Measurements from ENCODE around the gene TEDC1. TPM values are rescaled to one million over a fixed set of nuclear protein-coding genes. Genes with fewer than 3 reads are reported as not detected.

The TEDC1 gene
- total RNA-seq, 4 donors from 2014 or later, result 0.51 to 11.0 (median 9.4) TPM; not detected in 1

- H3K9me3 ChIP-seq, result no peaks in the 10 kb centered on the region
- peaks cover 0 to 8% of the 10 kb centered on the region in 2 donors for H3K4me1 ChIP-seq
- no peak overlapping the region for H3K27ac ChIP-seq
- no peaks in the 10 kb centered on the region for H3K27me3 ChIP-seq
- no peak overlapping the region for H3K4me3 ChIP-seq
- no peak for TF ChIP-seq CTCF (IDR thresholded peaks at IDR 0.05)
- no peak for TF ChIP-seq POLR2A (IDR thresholded peaks at IDR 0.05)
- DNase-seq, result no peak
- intact Hi-C loops (cut with DNase I; ENCODE audit: low total_unique reads), result no loop called here
- H3K36me3 ChIP-seq, result no peaks in the 10 kb centered on the region
These were observed 26.5 kb upstream of the TEDC1 start for GRCh38 chr14:105464501-105464900.

GRCh38 chr14:105465209-105466031 is 25.6 kb upstream of the TEDC1 start:
- no peaks in the 10 kb centered on the region for H3K9me3 ChIP-seq
- H3K4me3 ChIP-seq, result no peak overlapping the region
- H3K27me3 ChIP-seq, result no peaks in the 10 kb centered on the region
- H3K27ac ChIP-seq, result no peak overlapping the region
- TF ChIP-seq POLR2A (IDR thresholded peaks at IDR 0.05) (no peak), CTCF (IDR thresholded peaks at IDR 0.05) (no peak)
- H3K4me1 ChIP-seq, result peaks cover 0 to 8% of the 10 kb centered on the region in 2 donors
- no peak for DNase-seq
- H3K36me3 ChIP-seq, result no peaks in the 10 kb centered on the region
- intact Hi-C loops (cut with DNase I; ENCODE audit: low total_unique reads), result no loop called here

GRCh38 chr14:105466531-105467248 is 24.4 kb upstream of the TEDC1 start:
- Histone ChIP-seq H3K27me3 (no peaks in the 10 kb centered on the region), H3K27ac (no peak overlapping the region), H3K36me3 (no peaks in the 10 kb centered on the region), H3K4me3 (no peak overlapping the region), H3K9me3 (no peaks in the 10 kb centered on the region), H3K4me1 (peaks cover 0 to 8% of the 10 kb centered on the region in 2 donors)
- no peak for DNase-seq
- intact Hi-C loops (cut with DNase I; ENCODE audit: low total_unique reads), result no loop called here
- no peak for TF ChIP-seq POLR2A (IDR thresholded peaks at IDR 0.05)
- TF ChIP-seq CTCF (IDR thresholded peaks at IDR 0.05), result no peak

GRCh38 chr14:105467249-105467941 is 23.7 kb upstream of the TEDC1 start:
- H3K27me3 ChIP-seq, result no peaks in the 10 kb centered on the region
- no peak for DNase-seq
- intact Hi-C loops (cut with DNase I; ENCODE audit: low total_unique reads), result no loop called here
- TF ChIP-seq POLR2A (IDR thresholded peaks at IDR 0.05) (no peak), CTCF (IDR thresholded peaks at IDR 0.05) (no peak)
- no peak overlapping the region for H3K4me3 ChIP-seq
- H3K4me1 ChIP-seq, result peaks cover 0 to 8% of the 10 kb centered on the region in 2 donors
- no peaks in the 10 kb centered on the region for H3K36me3 ChIP-seq
- H3K9me3 ChIP-seq, result no peaks in the 10 kb centered on the region
- no peak overlapping the region for H3K27ac ChIP-seq
